Measurements from ENCODE around the gene CALD1. TPM values are rescaled to one million over a fixed set of nuclear protein-coding genes. Genes with fewer than 3 reads are reported as not detected.
A peak's percentile ranks its signal among the peaks of the same experiment; 100 is the strongest.

The CALD1 gene
- total and polyA plus RNA-seq, 2 experiments from 2014 or later: 132 to 842 TPM

DNA sequence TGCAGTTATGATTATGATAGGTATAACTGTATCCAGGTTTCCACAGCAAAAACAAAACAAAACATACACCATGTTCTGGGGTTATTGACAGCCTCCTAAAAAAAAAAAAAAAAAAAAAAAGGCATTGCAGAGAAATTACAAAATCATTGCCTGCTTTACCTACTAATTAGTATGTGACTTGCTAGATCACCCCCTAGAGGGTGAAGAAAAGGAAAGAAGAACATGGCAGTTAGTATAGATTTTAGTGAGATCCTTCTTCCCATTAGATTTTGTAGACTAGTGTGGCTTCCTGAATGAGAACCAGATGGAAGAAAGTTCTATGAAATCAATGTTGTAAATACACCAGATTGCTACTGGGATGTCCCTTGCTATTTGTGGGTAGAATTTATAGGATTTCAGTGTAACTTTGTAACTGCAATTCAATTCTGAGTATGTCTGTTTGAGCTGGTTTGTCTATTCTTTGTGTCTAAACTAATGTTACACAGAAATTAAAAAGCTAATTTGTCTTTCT, 182.9 kb downstream of the CALD1 start:
- TF ChIP-seq, protein P1, sequence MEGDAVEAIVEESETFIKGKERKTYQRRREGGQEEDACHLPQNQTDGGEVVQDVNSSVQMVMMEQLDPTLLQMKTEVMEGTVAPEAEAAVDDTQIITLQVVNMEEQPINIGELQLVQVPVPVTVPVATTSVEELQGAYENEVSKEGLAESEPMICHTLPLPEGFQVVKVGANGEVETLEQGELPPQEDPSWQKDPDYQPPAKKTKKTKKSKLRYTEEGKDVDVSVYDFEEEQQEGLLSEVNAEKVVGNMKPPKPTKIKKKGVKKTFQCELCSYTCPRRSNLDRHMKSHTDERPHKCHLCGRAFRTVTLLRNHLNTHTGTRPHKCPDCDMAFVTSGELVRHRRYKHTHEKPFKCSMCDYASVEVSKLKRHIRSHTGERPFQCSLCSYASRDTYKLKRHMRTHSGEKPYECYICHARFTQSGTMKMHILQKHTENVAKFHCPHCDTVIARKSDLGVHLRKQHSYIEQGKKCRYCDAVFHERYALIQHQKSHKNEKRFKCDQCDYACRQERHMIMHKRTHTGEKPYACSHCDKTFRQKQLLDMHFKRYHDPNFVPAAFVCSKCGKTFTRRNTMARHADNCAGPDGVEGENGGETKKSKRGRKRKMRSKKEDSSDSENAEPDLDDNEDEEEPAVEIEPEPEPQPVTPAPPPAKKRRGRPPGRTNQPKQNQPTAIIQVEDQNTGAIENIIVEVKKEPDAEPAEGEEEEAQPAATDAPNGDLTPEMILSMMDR (conservative IDR thresholded peaks at IDR 0.05; ENCODE audit: low read depth in 2 of 2): peak in 1 of 2 experiments; percentile 27; a peak in 1 of 4 replicates
- TF ChIP-seq ZNF331 (CRISPR knock-in tag; IDR thresholded peaks at IDR 0.05; ENCODE audit: low read depth): no peak
- H3K4me3 ChIP-seq: no peak overlapping the region
- ATAC-seq (no peak), DNase-seq (ENCODE audit: low spot score) (peak; percentile 10)
- H3K4me3 Mint-ChIP-seq: no peak overlapping the region
- H3K79me2 ChIP-seq (replicated peaks; ENCODE audit: insufficient read depth): no peaks in the 10 kb centered on the region
- H3K36me3 Mint-ChIP-seq (ENCODE audit: low read depth): peaks cover 51% of the 10 kb centered on the region
- H3K27ac Mint-ChIP-seq: no peak overlapping the region
- no peaks in the 10 kb centered on the region for H3K9me3 Mint-ChIP-seq
- H3K9me2 ChIP-seq (ENCODE audit: insufficient read depth): no peaks in the 10 kb centered on the region
- H3F3A ChIP-seq (replicated peaks; ENCODE audit: low read depth): no peaks in the 10 kb centered on the region
- no peak overlapping the region for H2AFZ ChIP-seq
- no peaks in the 10 kb centered on the region for H3K27me3 Mint-ChIP-seq (ENCODE audit: insufficient read depth, low read depth, poor library complexity)
- H4K20me1 ChIP-seq (replicated peaks; ENCODE audit: insufficient read depth): no peaks in the 10 kb centered on the region; the same call in 1 of the 2 replicates
- H3K27me3 ChIP-seq (ENCODE audit: insufficient read depth): no peaks in the 10 kb centered on the region
- no peaks in the 10 kb centered on the region for H3K4me1 ChIP-seq (ENCODE audit: insufficient read depth)
- H3K4me1 Mint-ChIP-seq: no peaks in the 10 kb centered on the region
- no peak overlapping the region for H3K27ac ChIP-seq (ENCODE audit: low read depth)
- no peak overlapping the region for H3K4me2 ChIP-seq
- H3K36me3 ChIP-seq (ENCODE audit: insufficient read depth): peaks cover 54% of the 10 kb centered on the region

DNA sequence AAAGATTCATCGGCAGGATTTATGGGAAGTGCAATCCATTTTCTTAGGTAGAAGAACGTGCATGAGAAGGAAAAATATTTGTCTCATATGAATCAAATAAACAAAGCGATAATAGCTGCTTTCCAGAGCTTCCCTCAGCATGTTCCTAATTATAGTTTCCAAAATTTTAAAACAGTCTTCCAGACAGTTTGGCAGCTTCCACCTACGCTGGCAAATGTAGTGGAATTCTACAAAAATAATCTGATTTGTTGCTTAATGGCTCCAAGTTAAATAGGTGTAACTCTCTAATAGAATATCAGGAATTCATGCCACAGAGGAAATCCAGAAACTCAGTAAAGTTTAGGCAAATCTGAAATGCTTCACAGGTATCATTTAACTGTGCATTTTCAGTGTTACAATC, 183.6 kb downstream of the CALD1 start:
- ATAC-seq (no peak), DNase-seq (ENCODE audit: low spot score) (no peak)
- Histone ChIP-seq H3K36me3 (ENCODE audit: insufficient read depth) (peaks cover 49% of the 10 kb centered on the region), H3K27me3 (ENCODE audit: insufficient read depth) (no peaks in the 10 kb centered on the region), H3K27ac (ENCODE audit: low read depth) (no peak overlapping the region), H3K4me3 (no peak overlapping the region), H3K9me2 (ENCODE audit: insufficient read depth) (no peaks in the 10 kb centered on the region), H2AFZ (no peak overlapping the region), H4K20me1 (replicated peaks; ENCODE audit: insufficient read depth) (no peaks in the 10 kb centered on the region; the same call in none of the 2 replicates), H3F3A (replicated peaks; ENCODE audit: low read depth) (no peaks in the 10 kb centered on the region), H3K4me2 (no peak overlapping the region), H3K79me2 (replicated peaks; ENCODE audit: insufficient read depth) (no peaks in the 10 kb centered on the region), H3K4me1 (ENCODE audit: insufficient read depth) (no peaks in the 10 kb centered on the region)
- no peak overlapping the region for H3K4me3 Mint-ChIP-seq
- no peaks in the 10 kb centered on the region for H3K4me1 Mint-ChIP-seq
- no peak overlapping the region for H3K27ac Mint-ChIP-seq
- H3K27me3 Mint-ChIP-seq (ENCODE audit: insufficient read depth, low read depth, poor library complexity): no peaks in the 10 kb centered on the region
- no peaks in the 10 kb centered on the region for H3K9me3 Mint-ChIP-seq
- H3K36me3 Mint-ChIP-seq (ENCODE audit: low read depth): peaks cover 44% of the 10 kb centered on the region
- TF ChIP-seq, protein P2, sequence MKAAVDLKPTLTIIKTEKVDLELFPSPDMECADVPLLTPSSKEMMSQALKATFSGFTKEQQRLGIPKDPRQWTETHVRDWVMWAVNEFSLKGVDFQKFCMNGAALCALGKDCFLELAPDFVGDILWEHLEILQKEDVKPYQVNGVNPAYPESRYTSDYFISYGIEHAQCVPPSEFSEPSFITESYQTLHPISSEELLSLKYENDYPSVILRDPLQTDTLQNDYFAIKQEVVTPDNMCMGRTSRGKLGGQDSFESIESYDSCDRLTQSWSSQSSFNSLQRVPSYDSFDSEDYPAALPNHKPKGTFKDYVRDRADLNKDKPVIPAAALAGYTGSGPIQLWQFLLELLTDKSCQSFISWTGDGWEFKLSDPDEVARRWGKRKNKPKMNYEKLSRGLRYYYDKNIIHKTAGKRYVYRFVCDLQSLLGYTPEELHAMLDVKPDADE (IDR thresholded peaks at IDR 0.05): no peak
- TF ChIP-seq, protein P3, sequence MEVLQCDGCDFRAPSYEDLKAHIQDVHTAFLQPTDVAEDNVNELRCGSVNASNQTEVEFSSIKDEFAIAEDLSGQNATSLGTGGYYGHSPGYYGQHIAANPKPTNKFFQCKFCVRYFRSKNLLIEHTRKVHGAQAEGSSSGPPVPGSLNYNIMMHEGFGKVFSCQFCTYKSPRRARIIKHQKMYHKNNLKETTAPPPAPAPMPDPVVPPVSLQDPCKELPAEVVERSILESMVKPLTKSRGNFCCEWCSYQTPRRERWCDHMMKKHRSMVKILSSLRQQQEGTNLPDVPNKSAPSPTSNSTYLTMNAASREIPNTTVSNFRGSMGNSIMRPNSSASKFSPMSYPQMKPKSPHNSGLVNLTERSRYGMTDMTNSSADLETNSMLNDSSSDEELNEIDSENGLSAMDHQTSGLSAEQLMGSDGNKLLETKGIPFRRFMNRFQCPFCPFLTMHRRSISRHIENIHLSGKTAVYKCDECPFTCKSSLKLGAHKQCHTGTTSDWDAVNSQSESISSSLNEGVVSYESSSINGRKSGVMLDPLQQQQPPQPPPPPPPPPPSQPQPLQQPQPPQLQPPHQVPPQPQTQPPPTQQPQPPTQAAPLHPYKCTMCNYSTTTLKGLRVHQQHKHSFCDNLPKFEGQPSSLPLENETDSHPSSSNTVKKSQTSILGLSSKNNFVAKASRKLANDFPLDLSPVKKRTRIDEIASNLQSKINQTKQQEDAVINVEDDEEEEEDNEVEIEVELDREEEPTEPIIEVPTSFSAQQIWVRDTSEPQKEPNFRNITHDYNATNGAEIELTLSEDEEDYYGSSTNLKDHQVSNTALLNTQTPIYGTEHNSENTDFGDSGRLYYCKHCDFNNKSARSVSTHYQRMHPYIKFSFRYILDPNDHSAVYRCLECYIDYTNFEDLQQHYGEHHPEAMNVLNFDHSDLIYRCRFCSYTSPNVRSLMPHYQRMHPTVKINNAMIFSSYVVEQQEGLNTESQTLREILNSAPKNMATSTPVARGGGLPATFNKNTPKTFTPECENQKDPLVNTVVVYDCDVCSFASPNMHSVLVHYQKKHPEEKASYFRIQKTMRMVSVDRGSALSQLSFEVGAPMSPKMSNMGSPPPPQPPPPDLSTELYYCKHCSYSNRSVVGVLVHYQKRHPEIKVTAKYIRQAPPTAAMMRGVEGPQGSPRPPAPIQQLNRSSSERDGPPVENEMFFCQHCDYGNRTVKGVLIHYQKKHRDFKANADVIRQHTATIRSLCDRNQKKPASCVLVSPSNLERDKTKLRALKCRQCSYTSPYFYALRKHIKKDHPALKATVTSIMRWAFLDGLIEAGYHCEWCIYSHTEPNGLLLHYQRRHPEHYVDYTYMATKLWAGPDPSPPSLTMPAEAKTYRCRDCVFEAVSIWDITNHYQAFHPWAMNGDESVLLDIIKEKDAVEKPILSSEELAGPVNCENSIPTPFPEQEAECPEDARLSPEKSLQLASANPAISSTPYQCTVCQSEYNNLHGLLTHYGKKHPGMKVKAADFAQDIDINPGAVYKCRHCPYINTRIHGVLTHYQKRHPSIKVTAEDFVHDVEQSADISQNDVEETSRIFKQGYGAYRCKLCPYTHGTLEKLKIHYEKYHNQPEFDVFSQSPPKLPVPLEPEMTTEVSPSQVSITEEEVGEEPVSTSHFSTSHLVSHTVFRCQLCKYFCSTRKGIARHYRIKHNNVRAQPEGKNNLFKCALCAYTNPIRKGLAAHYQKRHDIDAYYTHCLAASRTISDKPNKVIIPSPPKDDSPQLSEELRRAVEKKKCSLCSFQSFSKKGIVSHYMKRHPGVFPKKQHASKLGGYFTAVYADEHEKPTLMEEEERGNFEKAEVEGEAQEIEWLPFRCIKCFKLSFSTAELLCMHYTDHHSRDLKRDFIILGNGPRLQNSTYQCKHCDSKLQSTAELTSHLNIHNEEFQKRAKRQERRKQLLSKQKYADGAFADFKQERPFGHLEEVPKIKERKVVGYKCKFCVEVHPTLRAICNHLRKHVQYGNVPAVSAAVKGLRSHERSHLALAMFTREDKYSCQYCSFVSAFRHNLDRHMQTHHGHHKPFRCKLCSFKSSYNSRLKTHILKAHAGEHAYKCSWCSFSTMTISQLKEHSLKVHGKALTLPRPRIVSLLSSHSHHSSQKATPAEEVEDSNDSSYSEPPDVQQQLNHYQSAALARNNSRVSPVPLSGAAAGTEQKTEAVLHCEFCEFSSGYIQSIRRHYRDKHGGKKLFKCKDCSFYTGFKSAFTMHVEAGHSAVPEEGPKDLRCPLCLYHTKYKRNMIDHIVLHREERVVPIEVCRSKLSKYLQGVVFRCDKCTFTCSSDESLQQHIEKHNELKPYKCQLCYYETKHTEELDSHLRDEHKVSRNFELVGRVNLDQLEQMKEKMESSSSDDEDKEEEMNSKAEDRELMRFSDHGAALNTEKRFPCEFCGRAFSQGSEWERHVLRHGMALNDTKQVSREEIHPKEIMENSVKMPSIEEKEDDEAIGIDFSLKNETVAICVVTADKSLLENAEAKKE (CRISPR knock-in tag; IDR thresholded peaks at IDR 0.05): no peak
- no peak for TF ChIP-seq ZNF114 (CRISPR knock-in tag; IDR thresholded peaks at IDR 0.05)
- no peak for TF ChIP-seq STAT1 (IDR thresholded peaks at IDR 0.05; ENCODE audit: unreplicated experiment)
- TF ChIP-seq EZH2phosphoT487 (IDR thresholded peaks at IDR 0.05; ENCODE audit: unreplicated experiment): no peak
- TF ChIP-seq JUNB (IDR thresholded peaks at IDR 0.05; ENCODE audit: unreplicated experiment): no peak
- no peak for TF ChIP-seq EZH2 (IDR thresholded peaks at IDR 0.05; ENCODE audit: low read depth, unreplicated experiment)
- TF ChIP-seq ZNF331 (CRISPR knock-in tag; IDR thresholded peaks at IDR 0.05; ENCODE audit: low read depth): no peak
- no peak for TF ChIP-seq POLR2AphosphoS5 (IDR thresholded peaks at IDR 0.05; ENCODE audit: low read depth)
- TF ChIP-seq CREB1 (CRISPR knock-in tag; IDR thresholded peaks at IDR 0.05; ENCODE audit: low read depth): no peak
- TF ChIP-seq NANOG (IDR thresholded peaks at IDR 0.05; ENCODE audit: borderline replicate concordance): no peak

All from GM23338 (cell line).